Neural cell (in vitro differentiated cells): ENCODE data around the gene SLC16A2. TPM values are rescaled to one million over a fixed set of nuclear protein-coding genes. Genes with fewer than 3 reads are reported as not detected.

Source experiments
- H2AFZ ChIP-seq: fragments of 200-600, 300-800 bp; sonication (generic), shearing (Covaris generic); 2 replicates; pipeline ENCODE4 v1.6.0; 2014; ENCODE audit warnings: low read depth, mild to moderate bottlenecking, antibody characterized with exemption, low read length, moderate library complexity
- H3F3A ChIP-seq: fragments of 200-600 bp; shearing (Covaris generic); 2 replicates; pipeline ENCODE4 v1.6.1; 2016; ENCODE audit warnings: mild to moderate bottlenecking, moderate library complexity, mixed read lengths, antibody characterized with exemption, low read length; ENCODE audit not compliant: insufficient read depth, poor library complexity, severe bottlenecking
- H3K27ac ChIP-seq: fragments of 200-600, 300-800 bp; sonication (generic), shearing (Covaris generic); 2 replicates; pipeline ENCODE4 v1.5.1; 2014; ENCODE audit warnings: mild to moderate bottlenecking, low read length, moderate library complexity
- H3K27me3 ChIP-seq: fragments of 300-800, 200-600 bp; sonication (generic), shearing (Covaris generic); 2 replicates; pipeline ENCODE4 v1.6.0; 2014; ENCODE audit warnings: mild to moderate bottlenecking, low read depth, low read length, moderate library complexity; ENCODE audit not compliant: insufficient read depth
- H3K36me3 ChIP-seq: fragments of 300-800, 200-600 bp; sonication (generic), shearing (Covaris generic); 2 replicates; pipeline ENCODE4 v1.5.1; 2014; ENCODE audit warnings: mild to moderate bottlenecking, antibody characterized with exemption, low read length, moderate library complexity; ENCODE audit not compliant: insufficient read depth
- H3K4me2 ChIP-seq: fragments of 300-800, 200-600 bp; sonication (generic), shearing (Covaris generic); 2 replicates; pipeline ENCODE4 v1.6.0; 2014; ENCODE audit warnings: mild to moderate bottlenecking, low read length
- H3K4me3 ChIP-seq: fragments of 300-800, 200-600 bp; sonication (generic), shearing (Covaris generic); 2 replicates; pipeline ENCODE4 v1.5.1; 2014; ENCODE audit warnings: mild to moderate bottlenecking, low read length, moderate library complexity
- H3K79me2 ChIP-seq: fragments of 200-600 bp; shearing (Covaris generic); replicated peaks from 2 replicates; pipeline ENCODE4 v1.6.0; 2014; ENCODE audit warnings: mild to moderate bottlenecking, low read length, moderate library complexity; ENCODE audit not compliant: insufficient read depth
- H3K9ac ChIP-seq: fragments of 300-800, 200-600 bp; sonication (generic), shearing (Covaris generic); 2 replicates; pipeline ENCODE4 v1.6.1; 2016; ENCODE audit warnings: mild to moderate bottlenecking, low read length, mixed read lengths
- H3K9me2 ChIP-seq: fragments of 200-600 bp; shearing (Covaris generic); 2 replicates; pipeline ENCODE4 v1.6.1; 2016; ENCODE audit warnings: mild to moderate bottlenecking, low read length, mixed read lengths; ENCODE audit not compliant: insufficient read depth
- H3K9me3 ChIP-seq: fragments of 200-600, 300-800 bp; sonication (generic), shearing (Covaris generic); 2 replicates; pipeline ENCODE4 v1.6.1; 2016; ENCODE audit warnings: mild to moderate bottlenecking, mixed run types, low read length, moderate library complexity, mixed read lengths
- H4K20me1 ChIP-seq: fragments of 200-600 bp; shearing (Covaris generic); 2 replicates; pipeline ENCODE4 v1.6.1; 2016; ENCODE audit warnings: mild to moderate bottlenecking, mixed run types; ENCODE audit not compliant: insufficient read depth
- EP300 ChIP-seq: fragments of 450-650 bp; conservative IDR thresholded peaks from 2 replicates; pipeline ENCODE4 v1.6.1; 2014; ENCODE audit warnings: antibody characterized with exemption, mild to moderate bottlenecking, moderate library complexity; ENCODE audit not compliant: poor library complexity, severe bottlenecking
- EZH2 ChIP-seq: fragments of 200-600, 300-800 bp; shearing (Covaris generic), sonication (generic); IDR thresholded peaks from 2 replicates; pipeline ENCODE4 v1.6.1; 2014; ENCODE audit warnings: antibody characterized with exemption, low read length, borderline replicate concordance, mild to moderate bottlenecking; ENCODE audit not compliant: insufficient read depth, poor library complexity, severe bottlenecking
- MXI1 ChIP-seq: fragments of 450-650 bp; conservative IDR thresholded peaks from 2 replicates; pipeline ENCODE4 v1.6.1; 2014; ENCODE audit warnings: antibody characterized with exemption, mild to moderate bottlenecking; ENCODE audit not compliant: poor library complexity, severe bottlenecking
- POLR2AphosphoS5 ChIP-seq: IDR thresholded peaks from 2 replicates; pipeline ENCODE4 v1.6.1; 2012
- RAD21 ChIP-seq: fragments of 450-650 bp; conservative IDR thresholded peaks from 2 replicates; pipeline ENCODE4 v1.6.1; 2014; ENCODE audit warnings: antibody characterized with exemption, mild to moderate bottlenecking, moderate library complexity
- SMC3 ChIP-seq: fragments of 450-650 bp; conservative IDR thresholded peaks from 2 replicates; pipeline ENCODE4 v1.6.1; 2014; ENCODE audit warnings: antibody characterized with exemption, mild to moderate bottlenecking, moderate library complexity; ENCODE audit not compliant: poor library complexity
- TAF1 ChIP-seq: IDR thresholded peaks from 2 replicates; pipeline ENCODE4 v1.6.1; 2012; ENCODE audit warnings: low read depth
- polyA minus RNA-seq: library from RNA; depleted of rRNA, polyadenylated mRNA; stranded (reverse); fragments of >200 nt; gene quantifications from 2 replicates; pipeline ENCODE4 v1.2.3, GENCODE V29; 2014
- polyA plus RNA-seq: library from polyadenylated mRNA; depleted of rRNA; stranded (reverse); fragments of >200 nt; gene quantifications from 2 replicates; pipeline ENCODE4 v1.2.3, GENCODE V29; 2014
- TF ChIP-seq, protein P1 (sequence below): IDR thresholded peaks from 2 replicates; pipeline ENCODE4 v1.6.1; 2012; ENCODE audit warnings: borderline replicate concordance
- TF ChIP-seq, protein P2 (sequence below): fragments of 450-650 bp; IDR thresholded peaks from 2 replicates; pipeline ENCODE4 v1.5.1; 2014; ENCODE audit warnings: antibody characterized with exemption, mild to moderate bottlenecking, moderate library complexity; ENCODE audit not compliant: poor library complexity, severe bottlenecking

SLC16A2 gene
- polyA plus RNA-seq (14.5 and 17.4 TPM in 2 replicates), polyA minus RNA-seq (31.3 and 32.6 TPM in 2 replicates)

DNA sequence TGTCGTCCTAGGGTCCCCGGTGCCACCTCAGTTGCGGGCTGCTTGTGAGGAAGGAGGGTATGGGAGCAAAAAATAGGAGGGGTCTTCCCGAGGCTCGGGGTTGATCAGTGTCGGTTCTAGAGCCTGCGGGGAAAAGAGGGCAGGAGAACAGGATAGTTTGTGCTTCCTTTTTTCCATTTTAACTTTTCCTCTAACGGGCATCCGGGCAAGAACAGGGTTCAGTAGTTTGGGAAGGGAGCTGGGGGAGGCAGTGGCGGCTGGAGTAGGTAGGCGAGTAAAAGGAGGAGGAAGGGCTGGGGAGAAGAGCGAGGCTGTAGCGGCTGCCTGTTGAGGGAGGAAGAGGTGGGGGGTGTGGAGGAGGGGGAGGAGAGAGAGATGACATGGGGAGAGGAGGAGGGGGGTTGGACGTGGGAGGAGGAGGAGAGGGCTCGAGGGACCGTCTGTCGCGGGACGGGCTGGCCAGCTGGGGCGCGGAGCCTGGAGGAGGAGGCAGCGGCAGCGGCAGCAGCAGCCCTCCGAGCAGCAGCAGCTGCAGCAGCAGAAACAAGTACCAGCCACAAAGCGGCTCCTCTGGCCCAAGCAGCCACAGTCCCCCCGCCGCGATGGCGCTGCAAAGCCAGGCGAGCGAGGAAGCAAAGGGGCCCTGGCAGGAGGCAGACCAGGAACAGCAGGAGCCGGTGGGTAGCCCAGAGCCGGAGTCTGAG, at the start of gene SLC16A2:
Gene SLC16A2 (plus strand): TSS at position 458 of the 704 bp plus-strand sequence. CDS start 145 bp downstream, at position 603.
- Histone ChIP-seq H3K4me2 (peak within 1 kb of the TSS; percentile 30), H3F3A (no peaks in the 10 kb centered on the region), H4K20me1 (no peaks in the 10 kb centered on the region), H3K9me2 (no peaks in the 10 kb centered on the region), H3K79me2 (peaks cover 21% of the 10 kb centered on the region), H3K27ac (peak within 1 kb of the TSS; percentile 89), H3K9me3 (no peaks in the 10 kb centered on the region), H3K9ac (peak within 1 kb of the TSS; percentile 79), H2AFZ (peak within 1 kb of the TSS; percentile 51), H3K4me3 (peak within 1 kb of the TSS; percentile 78), H3K27me3 (no peaks in the 10 kb centered on the region), H3K36me3 (no peaks in the 10 kb centered on the region)
- TF ChIP-seq, protein P1, sequence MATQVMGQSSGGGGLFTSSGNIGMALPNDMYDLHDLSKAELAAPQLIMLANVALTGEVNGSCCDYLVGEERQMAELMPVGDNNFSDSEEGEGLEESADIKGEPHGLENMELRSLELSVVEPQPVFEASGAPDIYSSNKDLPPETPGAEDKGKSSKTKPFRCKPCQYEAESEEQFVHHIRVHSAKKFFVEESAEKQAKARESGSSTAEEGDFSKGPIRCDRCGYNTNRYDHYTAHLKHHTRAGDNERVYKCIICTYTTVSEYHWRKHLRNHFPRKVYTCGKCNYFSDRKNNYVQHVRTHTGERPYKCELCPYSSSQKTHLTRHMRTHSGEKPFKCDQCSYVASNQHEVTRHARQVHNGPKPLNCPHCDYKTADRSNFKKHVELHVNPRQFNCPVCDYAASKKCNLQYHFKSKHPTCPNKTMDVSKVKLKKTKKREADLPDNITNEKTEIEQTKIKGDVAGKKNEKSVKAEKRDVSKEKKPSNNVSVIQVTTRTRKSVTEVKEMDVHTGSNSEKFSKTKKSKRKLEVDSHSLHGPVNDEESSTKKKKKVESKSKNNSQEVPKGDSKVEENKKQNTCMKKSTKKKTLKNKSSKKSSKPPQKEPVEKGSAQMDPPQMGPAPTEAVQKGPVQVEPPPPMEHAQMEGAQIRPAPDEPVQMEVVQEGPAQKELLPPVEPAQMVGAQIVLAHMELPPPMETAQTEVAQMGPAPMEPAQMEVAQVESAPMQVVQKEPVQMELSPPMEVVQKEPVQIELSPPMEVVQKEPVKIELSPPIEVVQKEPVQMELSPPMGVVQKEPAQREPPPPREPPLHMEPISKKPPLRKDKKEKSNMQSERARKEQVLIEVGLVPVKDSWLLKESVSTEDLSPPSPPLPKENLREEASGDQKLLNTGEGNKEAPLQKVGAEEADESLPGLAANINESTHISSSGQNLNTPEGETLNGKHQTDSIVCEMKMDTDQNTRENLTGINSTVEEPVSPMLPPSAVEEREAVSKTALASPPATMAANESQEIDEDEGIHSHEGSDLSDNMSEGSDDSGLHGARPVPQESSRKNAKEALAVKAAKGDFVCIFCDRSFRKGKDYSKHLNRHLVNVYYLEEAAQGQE, result peak; percentile 65
- TF ChIP-seq SMC3 (peak; percentile 31), POLR2AphosphoS5 (peak; percentile 76), RAD21 (peak; percentile 19), TAF1 (no peak), EZH2 (no peak), EP300 (no peak), MXI1 (no peak)
- TF ChIP-seq, protein P2, sequence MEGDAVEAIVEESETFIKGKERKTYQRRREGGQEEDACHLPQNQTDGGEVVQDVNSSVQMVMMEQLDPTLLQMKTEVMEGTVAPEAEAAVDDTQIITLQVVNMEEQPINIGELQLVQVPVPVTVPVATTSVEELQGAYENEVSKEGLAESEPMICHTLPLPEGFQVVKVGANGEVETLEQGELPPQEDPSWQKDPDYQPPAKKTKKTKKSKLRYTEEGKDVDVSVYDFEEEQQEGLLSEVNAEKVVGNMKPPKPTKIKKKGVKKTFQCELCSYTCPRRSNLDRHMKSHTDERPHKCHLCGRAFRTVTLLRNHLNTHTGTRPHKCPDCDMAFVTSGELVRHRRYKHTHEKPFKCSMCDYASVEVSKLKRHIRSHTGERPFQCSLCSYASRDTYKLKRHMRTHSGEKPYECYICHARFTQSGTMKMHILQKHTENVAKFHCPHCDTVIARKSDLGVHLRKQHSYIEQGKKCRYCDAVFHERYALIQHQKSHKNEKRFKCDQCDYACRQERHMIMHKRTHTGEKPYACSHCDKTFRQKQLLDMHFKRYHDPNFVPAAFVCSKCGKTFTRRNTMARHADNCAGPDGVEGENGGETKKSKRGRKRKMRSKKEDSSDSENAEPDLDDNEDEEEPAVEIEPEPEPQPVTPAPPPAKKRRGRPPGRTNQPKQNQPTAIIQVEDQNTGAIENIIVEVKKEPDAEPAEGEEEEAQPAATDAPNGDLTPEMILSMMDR, result no peak

DNA sequence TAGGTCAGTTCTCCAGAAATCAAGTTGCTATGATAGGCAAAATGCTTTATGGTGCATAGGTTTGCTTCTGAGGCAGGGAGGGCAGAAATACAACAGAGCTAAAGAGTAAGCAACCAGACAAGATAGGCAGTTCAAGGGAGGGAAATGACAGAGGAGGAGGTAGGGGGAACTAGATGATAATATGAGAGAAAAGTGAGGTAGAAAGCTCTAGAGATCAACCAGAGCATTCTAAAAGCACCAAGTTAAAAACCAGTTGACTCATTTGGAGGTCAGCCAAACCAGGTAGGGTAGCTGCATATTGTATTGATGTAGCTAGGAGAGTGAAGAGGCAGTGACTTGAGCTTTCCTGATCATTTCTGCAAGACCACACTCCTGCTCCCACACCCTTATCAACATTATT, 49.0 kb upstream of the SLC16A2 start:
- Histone ChIP-seq H3K9me3 (no peaks in the 10 kb centered on the region), H3K4me2 (no peak overlapping the region), H3K36me3 (no peaks in the 10 kb centered on the region), H4K20me1 (no peaks in the 10 kb centered on the region), H3K79me2 (no peaks in the 10 kb centered on the region), H3K27ac (no peak overlapping the region), H3K9me2 (no peaks in the 10 kb centered on the region), H3K4me3 (no peak overlapping the region), H2AFZ (no peak overlapping the region), H3K27me3 (no peaks in the 10 kb centered on the region), H3K9ac (no peak overlapping the region), H3F3A (no peaks in the 10 kb centered on the region)
- no peak for TF ChIP-seq EZH2
- TF ChIP-seq SMC3, result no peak
- no peak for TF ChIP-seq TAF1
- TF ChIP-seq, protein P1, result no peak
- TF ChIP-seq RAD21, result no peak
- TF ChIP-seq EP300, result no peak
- no peak for TF ChIP-seq MXI1
- no peak for TF ChIP-seq POLR2AphosphoS5
- TF ChIP-seq, protein P2, result no peak
